NCI-H2196 treated with DMSO at 0.1 percent for 48 hours (cell line): ENCODE measurements around the gene PDX1.

Experiments used
- DNase-seq: peaks from one replicate; lab custom pipeline; 2025; ENCODE audit not compliant: unreplicated experiment; lab: John Stamatoyannopoulos, UW

The PDX1 gene

DNA sequence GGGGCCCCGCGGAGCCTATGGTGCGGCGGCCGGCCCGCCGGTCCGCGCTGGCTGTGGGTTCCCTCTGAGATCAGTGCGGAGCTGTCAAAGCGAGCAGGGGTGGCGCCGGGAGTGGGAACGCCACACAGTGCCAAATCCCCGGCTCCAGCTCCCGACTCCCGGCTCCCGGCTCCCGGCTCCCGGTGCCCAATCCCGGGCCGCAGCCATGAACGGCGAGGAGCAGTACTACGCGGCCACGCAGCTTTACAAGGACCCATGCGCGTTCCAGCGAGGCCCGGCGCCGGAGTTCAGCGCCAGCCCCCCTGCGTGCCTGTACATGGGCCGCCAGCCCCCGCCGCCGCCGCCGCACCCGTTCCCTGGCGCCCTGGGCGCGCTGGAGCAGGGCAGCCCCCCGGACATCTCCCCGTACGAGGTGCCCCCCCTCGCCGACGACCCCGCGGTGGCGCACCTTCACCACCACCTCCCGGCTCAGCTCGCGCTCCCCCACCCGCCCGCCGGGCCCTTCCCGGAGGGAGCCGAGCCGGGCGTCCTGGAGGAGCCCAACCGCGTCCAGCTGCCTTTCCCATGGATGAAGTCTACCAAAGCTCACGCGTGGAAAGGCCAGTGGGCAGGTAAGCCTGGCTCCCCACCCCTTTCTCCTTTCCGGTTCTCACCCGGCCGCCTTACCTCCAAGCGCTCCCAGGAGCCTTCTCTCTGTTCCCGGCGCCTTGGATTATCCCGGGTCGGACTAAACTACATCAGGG lies at the start of gene PDX1:
TSS of gene PDX1 (plus strand) at position 67 of the 743 bp plus-strand sequence. CDS start at position 206, 139 bp downstream.
- DNase-seq = no peak

DNA sequence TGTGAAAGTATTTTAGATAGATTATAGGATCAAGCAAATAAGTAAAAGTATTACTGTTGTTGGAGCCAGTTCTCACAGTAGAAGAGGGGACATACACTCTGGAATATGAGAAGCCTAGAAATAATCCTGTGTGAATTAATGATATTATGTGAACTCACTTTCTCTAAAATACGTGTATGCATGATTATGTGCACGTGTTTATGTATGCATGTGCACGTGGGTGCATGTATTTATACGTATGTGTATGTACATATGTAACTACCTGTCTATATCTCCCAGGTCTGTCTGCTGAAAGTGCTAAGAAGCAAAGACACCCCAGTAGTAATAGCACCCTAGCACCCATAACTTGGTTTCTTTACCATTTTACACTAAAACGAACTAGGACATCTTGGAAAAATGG lies 41.5 kb upstream of the PDX1 start:
- no peak for DNase-seq

DNA sequence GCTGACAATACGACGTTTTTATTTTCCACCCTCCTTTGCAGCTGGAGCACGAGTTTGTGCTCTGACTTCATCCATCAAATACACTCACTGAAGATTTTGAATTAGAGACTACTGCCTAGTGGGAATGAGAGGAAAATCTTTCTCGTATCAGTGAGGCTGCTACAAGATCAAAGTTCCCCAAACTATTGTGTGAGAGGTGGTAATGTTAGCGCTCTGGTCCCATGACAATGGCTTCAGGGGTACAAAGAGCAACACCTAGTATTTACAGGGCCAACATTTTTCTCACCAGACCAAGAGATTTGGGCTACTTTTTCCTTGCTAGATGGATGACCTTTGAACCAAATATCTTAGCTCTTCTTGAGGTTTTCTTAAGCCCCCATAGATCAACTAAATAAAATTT lies 30.3 kb upstream of the PDX1 start:
- DNase-seq = no peak

- DNase-seq = no peak
Measured at GRCh38 chr13:27896726-27897125, 23.1 kb upstream of the PDX1 start.

DNA sequence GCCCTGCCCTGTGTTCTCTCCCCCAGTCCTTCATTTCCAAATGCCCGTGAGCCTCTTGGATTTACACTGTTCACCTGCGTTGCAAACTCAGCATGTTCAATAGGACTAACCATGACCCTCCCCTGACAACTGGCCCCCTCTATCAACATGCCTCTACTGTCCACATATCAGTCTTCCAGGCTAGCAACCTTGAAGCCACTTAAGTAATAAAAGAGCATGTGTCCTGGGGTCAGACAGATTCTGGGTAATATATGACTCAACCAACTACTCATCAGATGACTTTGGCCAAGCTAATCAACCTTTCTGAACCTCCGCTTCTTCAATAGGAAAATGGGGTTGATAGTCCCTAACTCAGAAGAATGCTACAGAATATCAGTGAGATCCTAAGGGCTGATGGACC lies 15.1 kb upstream of the PDX1 start:
- no peak for DNase-seq

DNA sequence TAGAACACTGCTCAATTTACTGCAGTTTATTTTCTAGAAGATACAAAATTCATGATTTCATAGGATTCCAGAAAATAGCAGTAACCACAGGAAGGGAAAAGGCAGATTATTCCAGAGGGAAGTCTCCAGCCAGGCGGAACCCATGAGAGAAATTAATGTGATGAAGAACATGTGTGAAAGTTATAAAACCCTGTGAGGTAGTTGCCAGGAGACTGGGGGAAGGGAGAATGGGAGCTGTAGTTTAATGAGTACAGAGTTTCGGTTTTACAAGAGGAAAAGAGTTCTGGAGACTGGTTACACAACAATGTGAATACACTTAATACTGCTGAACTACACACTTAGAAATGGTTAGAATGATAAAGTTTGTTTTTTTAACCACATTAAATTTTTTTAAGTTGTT lies 14.2 kb upstream of the PDX1 start:
- no peak for DNase-seq

- no peak for DNase-seq
Measured at GRCh38 chr13:27907121-27907787, 12.5 kb upstream of the PDX1 start.

DNA sequence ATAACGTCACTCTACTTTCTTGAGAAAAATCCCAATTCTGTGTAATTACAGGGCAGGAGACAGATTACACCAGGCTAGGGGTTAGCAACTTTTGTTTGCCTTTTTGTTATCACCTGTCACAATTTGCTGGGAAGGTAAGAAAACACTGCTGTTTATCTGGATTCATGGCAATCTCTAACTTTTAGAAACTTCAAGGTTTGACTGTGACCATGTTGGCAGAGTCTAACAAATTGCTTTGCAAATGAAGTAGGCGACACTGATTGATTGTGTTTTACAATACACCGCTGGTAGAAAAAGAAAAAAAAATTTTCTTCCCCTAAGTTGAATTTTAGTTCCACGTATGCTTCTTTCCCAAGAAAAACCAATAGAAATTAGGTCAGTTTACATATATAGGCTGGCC lies 10.4 kb upstream of the PDX1 start:
- DNase-seq = no peak

DNA sequence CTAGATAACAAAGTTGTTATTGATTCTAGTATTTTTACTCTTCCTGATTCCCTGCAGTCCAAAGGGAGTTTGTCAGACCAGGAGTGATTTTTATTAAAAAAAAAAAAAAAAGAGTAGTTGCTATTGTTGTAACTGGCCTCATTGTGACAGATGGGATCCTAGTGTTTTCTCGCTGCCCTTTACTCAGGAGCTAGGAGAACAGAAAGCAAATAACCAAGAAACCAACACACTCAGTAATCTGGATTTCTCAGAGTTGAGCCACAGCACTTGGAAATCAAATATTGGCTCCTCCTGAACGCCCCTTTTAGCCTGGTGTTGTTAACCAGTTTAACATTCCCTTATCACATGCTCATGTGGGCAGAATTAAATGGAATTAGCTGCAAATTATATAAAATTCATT lies 8.3 kb upstream of the PDX1 start:
- DNase-seq = no peak

- no peak for DNase-seq
Measured at GRCh38 chr13:27913160-27913559, 6.6 kb upstream of the PDX1 start.

GRCh38 chr13:27915301-27916207 lies 4.2 kb upstream of the PDX1 start:
- DNase-seq = no peak

- DNase-seq = no peak
Measured at GRCh38 chr13:27917121-27917947, 2.5 kb upstream of the PDX1 start.

GRCh38 chr13:27918041-27918917 lies 1.5 kb upstream of the PDX1 start:
- DNase-seq = no peak

DNA sequence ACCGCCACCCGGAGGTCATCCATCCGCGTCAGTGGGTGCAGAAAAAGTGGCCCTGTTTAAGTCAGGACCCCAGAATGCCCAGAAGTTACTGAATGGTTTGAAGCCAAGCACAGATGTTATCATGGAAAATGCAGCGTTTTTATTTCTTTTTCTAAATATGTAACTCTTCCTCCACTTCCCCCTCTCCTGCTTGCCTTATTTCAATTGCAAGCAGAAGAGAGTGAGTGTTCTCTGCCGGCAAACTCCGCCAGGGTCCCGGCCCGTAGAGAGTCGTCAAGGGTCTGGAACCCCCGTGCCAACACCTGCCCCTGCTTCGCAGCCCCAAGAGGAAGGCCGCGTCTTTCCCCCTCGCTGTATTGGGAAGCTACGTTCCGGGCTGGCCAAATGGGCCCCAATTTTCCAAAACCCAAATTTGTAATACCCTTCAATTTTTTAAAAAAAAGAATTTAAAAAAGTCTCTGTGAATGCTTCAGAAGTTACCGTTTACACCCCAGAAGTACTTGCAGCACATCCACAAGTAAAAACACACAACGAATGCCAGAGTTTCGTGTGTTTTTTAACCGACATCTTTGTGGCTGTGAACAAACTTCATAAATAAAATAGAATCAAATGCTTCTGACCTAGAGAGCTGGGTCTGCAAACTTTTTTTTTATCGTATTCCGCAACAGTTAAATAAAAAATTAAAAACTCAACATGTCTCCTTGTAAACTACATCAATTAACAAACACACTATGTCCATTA lies 712 bp upstream of the PDX1 start:
- no peak for DNase-seq

DNA sequence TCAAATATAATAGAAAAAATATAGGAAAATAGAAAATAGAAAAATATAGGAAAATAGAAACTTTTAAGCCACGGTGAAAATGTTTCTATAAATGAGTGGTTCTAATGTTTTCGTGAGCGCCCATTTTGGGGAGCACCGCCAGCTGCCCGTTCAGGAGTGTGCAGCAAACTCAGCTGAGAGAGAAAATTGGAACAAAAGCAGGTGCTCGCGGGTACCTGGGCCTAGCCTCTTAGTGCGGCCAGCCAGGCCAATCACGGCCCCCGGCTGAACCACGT lies 204 bp upstream of the PDX1 start:
- peak; percentile 41 for DNase-seq

- no peak for DNase-seq
Measured at GRCh38 chr13:27920677-27921420, 1.0 kb downstream of the PDX1 start.

GRCh38 chr13:27921421-27921960 lies 1.7 kb downstream of the PDX1 start:
- DNase-seq = no peak
